Activated effector memory CD4-positive, alpha-beta T cell treated with anti-CD3 and anti-CD28 coated beads, Interleukin-2, amount 50 U/mL, for 16 hours (primary cell): ENCODE measurements around the gene TMEM97.
"Not testable (repeated sequence)": the region's sequence is repeated elsewhere in the genome, so short reads cannot be mapped to it uniquely, and the experiment has no call there.

Source experiments
- DNase-seq: peaks from one replicate; pipeline ENCODE4 v3.0.0-alpha.2; 2020

TMEM97 gene

DNA sequence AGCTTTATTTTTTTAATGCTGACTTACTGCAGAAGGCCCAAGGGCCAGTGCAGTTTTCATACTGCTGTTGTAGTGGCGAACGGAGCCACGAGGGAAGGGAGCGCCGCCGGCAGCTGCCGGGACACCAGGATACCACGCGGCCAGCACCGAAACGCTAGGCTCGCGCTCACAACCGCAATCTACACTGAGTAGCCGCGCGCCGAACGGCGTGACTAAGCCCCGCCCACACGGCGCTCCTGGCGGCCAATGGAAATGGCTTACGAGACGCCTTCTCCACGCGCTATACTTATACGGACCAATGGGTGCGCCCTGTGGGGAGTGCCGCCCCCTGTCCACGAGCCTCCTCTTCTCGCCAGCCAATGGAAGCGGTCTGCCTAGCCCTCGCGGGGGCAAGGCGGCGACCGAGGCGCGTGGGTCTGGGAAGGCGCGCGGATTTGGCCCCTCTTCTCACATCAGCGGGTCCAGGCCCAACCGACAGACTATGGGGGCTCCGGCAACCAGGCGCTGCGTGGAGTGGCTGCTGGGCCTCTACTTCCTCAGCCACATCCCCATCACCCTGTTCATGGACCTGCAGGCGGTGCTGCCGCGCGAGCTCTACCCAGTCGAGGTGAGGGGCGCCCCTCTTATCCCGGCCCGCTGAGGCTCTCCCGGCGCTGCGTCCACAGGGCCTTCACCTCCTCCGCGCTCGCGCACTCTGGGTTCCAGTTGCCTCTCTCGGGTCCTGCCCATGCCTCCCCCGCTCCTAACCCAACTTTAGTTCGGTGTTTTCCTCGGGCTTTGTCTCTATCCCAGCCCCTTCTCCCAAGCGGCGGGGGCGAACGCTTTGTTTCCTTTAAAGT is at the start of gene TMEM97:
TSS of gene TMEM97 (plus strand) at position 442 of the 839 bp plus-strand sequence. CDS start at position 482, 40 bp downstream.
- peak; percentile 98 for DNase-seq

GRCh38 chr17:28270055-28270454 is 48.9 kb upstream of the TMEM97 start:
- DNase-seq = no peak

- no peak for DNase-seq
Observed at GRCh38 chr17:28270926-28271325, 48.1 kb upstream of the TMEM97 start.

DNA sequence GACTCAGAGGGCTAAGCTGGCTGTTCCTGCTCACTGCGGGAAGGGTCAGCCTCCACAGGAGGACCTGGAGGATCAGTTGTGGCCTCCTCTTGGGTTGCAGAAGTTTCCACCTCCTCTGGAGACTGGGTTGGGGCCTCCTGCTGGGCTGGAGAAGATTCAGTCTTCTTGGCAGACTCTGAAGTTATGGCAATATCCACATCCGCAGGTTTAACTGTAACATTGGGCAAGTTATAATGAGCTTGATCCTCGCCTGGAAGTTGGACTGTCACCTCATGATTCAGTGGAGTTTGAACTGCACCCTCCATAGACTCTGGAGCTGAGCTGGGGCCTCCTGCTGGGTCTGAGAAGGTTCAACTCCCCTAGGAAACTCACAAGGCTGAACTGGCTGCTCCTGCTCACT is 47.6 kb upstream of the TMEM97 start:
- no peak for DNase-seq

GRCh38 chr17:28272166-28272565 is 46.8 kb upstream of the TMEM97 start:
- no peak for DNase-seq

- DNase-seq = not testable (repeated sequence)
Observed at GRCh38 chr17:28273341-28273740, 45.7 kb upstream of the TMEM97 start.

DNA sequence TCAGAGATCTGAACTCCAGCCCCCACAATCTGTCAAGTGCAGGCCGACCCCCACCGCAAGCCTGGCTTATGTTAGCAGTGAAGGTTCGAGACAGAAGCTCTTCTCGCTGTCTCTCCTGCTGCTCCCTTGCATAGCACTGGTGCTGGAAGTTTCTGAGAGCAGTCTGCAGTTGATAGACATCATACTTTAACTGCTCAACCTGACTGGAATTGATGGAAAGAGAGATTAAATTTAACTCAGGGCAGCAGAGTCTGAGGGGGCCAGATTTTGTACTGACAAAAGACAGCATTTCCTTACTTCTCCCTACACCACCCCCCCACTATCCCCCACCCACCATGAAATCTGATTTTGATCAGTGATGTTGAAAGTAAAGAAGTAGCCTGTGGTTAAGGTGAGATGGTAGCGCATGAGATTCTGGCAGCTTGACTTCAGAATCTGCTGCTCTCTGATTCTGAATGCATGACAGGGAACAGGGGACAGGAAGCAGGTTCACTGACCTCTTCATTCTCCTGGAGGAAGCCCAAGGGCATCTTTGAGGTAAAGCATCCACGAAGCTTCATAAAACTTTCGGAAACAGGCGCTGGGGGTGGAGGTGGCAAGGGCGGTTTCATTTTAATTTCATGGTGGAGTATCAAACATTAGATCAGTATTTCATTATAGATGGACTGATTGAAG is 44.3 kb upstream of the TMEM97 start:
- no peak for DNase-seq

DNA sequence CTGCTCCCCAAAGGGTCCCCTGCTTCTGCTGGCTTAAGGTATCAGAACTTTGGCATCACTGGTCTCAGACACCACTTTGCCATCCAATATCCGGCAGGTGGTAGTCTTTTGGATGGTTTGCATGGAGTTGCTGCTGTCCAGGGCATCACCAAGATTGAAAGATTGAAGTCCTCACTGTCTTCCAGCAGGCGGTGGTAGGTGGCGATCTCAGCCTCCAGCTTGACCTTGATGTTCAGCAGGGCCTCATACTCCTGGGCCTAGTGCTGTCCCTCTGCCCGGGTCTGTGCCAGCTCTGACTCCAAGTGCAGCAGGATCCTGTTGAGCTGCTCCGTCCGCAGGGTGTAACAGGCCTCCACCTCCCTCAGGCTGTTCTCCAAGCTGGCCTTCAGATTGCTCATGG is 43.0 kb upstream of the TMEM97 start:
- DNase-seq = no peak

DNA sequence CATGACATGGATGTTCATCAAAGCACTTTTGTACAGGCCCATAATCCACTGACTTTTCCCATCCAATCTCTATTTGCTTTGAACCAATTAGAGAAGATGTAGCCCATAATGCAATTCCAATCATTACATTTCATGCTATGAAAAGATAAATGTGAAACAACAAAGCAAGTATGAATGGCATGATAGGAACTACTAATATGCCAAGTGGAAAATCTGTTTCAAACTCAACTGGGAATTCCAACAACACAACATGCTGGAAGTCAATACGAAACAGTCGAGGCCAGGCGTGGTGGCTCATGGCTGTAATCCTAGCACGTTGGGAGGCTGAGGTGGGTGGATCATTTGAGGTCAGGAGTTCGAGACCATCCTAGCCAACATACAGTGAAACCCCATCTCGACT is 39.6 kb upstream of the TMEM97 start:
- DNase-seq = no peak

DNA sequence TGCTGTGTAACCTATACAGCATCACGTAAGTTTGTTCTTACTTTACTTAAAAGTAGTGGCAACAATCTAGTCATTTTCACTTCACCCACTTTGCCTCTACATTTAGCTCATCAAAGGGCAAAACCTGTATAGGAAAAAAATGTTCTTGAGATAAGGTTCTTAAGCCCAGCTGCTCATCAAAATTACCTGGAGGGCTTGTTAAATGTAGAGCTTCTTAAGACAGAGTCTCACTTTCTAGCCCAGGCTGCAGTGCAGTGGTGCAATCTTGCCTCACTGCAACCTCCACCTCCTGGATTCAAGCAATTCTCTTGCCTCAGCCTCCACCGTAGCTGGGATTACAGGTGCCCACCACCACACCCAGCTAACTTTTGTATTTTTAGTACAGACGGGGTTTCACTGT is 38.2 kb upstream of the TMEM97 start:
- no peak for DNase-seq

DNA sequence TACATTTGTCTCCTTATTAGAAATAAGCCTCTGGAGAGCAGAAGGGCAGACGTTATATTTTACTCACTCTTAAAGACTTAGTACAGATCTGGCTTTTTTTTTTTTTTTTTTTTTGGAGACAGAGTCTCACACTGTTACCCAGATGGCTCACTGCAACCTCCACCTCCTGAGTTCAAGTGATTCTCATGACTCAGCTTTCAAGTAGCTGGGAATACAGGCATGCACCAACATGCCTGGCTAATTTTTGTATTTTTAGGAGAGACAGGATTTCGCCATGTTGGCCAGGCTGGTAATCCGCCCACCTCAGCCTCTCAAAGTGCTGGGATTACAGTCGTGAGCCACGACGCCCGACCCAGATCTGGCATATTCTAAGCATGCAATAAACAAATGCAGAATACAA is 36.4 kb upstream of the TMEM97 start:
- DNase-seq = no peak

- DNase-seq = no peak
Observed at GRCh38 chr17:28285965-28286364, 33.0 kb upstream of the TMEM97 start.

DNA sequence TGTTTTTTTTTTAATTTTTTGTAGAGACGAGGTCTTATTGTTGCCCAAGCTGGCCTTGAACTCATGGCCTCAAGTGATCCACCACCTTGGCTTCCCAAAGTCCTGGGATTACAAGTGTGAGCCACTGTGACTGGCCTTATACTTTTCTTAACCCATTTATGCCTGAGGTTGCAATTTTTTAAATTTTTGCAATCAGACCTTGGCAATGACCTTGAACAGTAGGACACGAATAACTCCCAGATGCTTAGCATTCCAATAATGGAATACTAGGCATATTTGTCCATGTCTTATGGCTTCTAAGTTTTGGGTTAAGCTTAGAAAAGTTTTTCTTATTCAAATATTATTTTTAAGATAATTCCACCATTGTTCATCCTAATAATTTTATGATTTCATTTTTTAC is 28.3 kb upstream of the TMEM97 start:
- DNase-seq = no peak

DNA sequence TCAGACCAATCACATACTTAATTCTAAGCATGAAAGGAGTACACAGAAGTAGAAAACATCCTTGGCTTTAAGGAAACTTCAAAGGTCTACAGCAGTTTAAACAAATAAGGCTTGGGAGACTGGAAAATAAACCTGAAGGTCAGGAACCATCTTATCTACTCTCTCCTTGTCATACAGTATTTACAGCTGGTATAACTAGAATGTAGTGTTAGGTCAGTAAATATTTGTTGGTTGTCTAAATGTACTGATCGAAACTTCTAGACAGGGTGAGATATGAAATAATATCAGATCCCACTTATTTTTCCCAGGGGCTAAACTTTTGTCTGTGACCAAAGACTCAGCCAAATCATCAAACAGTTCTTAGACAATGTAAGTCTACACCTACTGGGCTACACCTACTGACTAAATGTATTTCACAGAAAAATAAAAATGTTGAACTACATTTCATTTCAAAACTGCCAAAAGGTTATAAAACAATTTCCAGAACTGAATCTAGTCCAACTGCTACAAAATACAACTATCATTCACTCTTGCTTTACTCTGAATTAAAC is 27.1 kb upstream of the TMEM97 start:
- no peak for DNase-seq

DNA sequence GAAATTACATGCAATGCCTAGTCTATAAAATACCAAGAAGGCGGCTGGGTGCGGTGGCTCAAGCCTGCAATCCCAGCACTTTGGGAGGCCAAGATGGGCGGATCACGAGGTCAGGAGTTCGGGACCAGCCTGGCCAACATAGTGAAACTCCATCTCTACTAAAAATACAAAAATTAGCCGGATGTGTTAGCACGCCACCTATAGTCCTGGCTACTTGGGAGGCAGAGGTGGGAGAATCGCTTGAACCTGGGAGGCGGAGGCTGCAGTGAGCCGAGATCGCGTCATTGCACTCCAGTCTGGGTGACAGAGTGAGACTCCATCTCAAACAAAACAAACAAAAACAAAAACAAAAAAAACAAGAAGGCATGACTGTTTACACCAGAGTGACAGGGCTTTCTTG is 26.1 kb upstream of the TMEM97 start:
- DNase-seq = not testable (repeated sequence)

DNA sequence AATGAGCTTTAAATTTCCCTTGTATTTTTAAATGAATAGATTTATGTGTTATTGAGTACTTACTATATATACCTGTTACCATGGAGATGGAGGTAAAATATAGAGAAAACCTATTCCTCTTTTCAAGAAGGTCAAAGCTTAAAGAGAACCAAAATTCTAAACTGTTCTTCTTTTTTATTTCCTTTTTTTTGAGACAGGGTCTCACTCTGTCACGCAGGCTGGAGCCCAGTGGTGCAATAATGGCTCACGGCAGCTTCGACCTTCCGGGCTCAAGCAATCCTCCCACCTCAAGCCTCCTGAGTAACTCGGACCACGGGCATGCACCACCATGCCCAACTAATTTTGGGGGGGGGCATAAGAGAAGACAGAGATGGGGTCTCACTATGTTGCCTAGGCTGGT is 25.0 kb upstream of the TMEM97 start:
- DNase-seq = no peak

- no peak for DNase-seq
Observed at GRCh38 chr17:28295677-28296578, 23.1 kb upstream of the TMEM97 start.

DNA sequence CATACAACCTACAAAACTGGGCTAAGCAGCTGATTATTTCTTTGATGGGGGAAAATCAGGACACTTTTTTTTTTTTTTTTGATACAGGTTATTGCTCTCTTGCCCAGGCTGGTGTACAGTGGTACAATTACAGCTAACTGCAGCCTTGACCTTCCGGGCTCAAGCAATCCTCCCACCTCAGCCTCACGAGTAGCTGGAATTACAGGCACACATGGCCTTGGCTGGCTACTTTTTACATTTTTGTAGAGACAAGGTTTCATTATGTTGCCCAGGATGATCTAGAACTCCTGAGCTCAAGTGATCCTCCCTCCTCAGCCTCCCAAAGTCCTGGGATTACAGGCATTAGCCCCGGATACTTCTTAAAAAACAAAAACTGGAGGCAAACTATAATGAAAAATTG is 20.6 kb upstream of the TMEM97 start:
- DNase-seq = no peak

DNA sequence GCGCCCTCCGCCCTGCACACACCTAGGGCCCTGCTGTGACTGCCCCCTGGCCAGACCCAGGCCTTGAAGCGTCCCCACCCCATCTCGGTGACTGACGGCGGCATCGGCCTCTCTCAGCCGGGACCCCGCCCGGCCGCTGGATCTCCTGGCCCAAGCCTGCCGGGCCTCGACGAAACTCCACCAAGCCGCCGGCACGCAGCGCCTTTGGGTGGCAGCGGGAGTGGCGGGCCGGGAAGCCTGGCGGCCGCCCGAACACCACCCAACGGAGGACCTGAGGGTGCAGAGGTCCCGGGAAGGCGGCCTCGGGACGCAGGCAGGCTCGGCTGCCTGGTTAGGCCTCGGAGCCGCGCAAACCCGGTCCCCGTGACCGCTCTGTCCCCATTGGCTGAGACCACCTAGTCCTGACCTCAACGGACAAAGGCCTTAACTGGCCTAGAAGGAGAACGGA is 12.0 kb upstream of the TMEM97 start:
- no peak for DNase-seq

GRCh38 chr17:28313841-28314240 is 5.2 kb upstream of the TMEM97 start:
- no peak for DNase-seq

GRCh38 chr17:28315846-28316705 is 2.9 kb upstream of the TMEM97 start:
- DNase-seq = no peak
